HEK293 (cell line): ENCODE measurements around the gene ZNF273.
"Not testable (repeated sequence)": the region's sequence is repeated elsewhere in the genome, so short reads cannot be mapped to it uniquely, and the experiment has no call there.

Source experiments
- CTCF ChIA-PET: fragments of 350-600 bp; formaldehyde crosslinking; extraction: SDS; loops from one replicate; lab custom pipeline; 2021; ENCODE audit warnings: antibody characterized with exemption; lab: Yijun Ruan, JAX
- POLR2A ChIA-PET: fragments of 300-600 bp; formaldehyde crosslinking; extraction: SDS; loops from one replicate; lab custom pipeline; 2020; ENCODE audit warnings: antibody characterized with exemption, inconsistent platforms; lab: Yijun Ruan, JAX
- H3K27ac ChIP-seq: fragments of 200-500 bp; sonication (Bioruptor generic); 2 replicates; pipeline ENCODE4 v1.5.1; 2014; ENCODE audit warnings: low read depth, low read length, control low read depth, inconsistent platforms; ENCODE audit errors: extremely low read depth
- H3K36me3 ChIP-seq, 2 experiments: fragments of 200-500 bp in 1 of 2; sonication (Bioruptor generic) in 1 of 2; 1 replicate in 1 of 2; 2 replicates in 1 of 2; pipeline ENCODE4 v1.5.1; 2014 to 2017; ENCODE audit warnings: inconsistent platforms in 2 of 2, low read length in 2 of 2; ENCODE audit not compliant: control insufficient read depth in 2 of 2, insufficient read depth in 1 of 2
- H3K4me1 ChIP-seq: fragments of 200-500 bp; sonication (Bioruptor generic); 2 replicates; pipeline ENCODE4 v1.5.1; 2014; ENCODE audit warnings: mild to moderate bottlenecking, low read length, inconsistent platforms; ENCODE audit not compliant: control insufficient read depth, insufficient read depth
- H3K4me3 ChIP-seq: 2 replicates; pipeline ENCODE4 v1.5.1; 2011; ENCODE audit warnings: low read depth, mild to moderate bottlenecking, control low read depth, low read length, moderate library complexity
- H3K9me3 ChIP-seq: fragments of 200-500 bp; sonication (Bioruptor generic); 2 replicates; pipeline ENCODE4 v1.5.1; 2014; ENCODE audit warnings: low read depth, low read length, inconsistent platforms; ENCODE audit not compliant: control insufficient read depth, insufficient read depth
- KLF8 ChIP-seq: fragments of 450-650 bp; formaldehyde crosslinking; IDR thresholded peaks from 2 replicates; pipeline ENCODE4 v1.5.1; 2016; ENCODE audit warnings: missing biosample characterization, missing genetic modification characterization
- ZNF112 ChIP-seq: fragments of 450-650 bp; formaldehyde crosslinking; IDR thresholded peaks from 2 replicates; pipeline ENCODE4 v1.5.0; 2017; ENCODE audit warnings: missing biosample characterization, missing genetic modification characterization
- ZNF404 ChIP-seq: fragments of 450-650 bp; formaldehyde crosslinking; IDR thresholded peaks from 2 replicates; pipeline ENCODE4 v1.5.1; 2017; ENCODE audit warnings: missing biosample characterization, missing genetic modification characterization
- ZNF610 ChIP-seq: fragments of 450-650 bp; formaldehyde crosslinking; IDR thresholded peaks from 2 replicates; pipeline ENCODE4 v1.5.1; 2016; ENCODE audit warnings: missing biosample characterization, missing genetic modification characterization, borderline replicate concordance
- ZNF623 ChIP-seq: fragments of 450-650 bp; formaldehyde crosslinking; IDR thresholded peaks from 2 replicates; pipeline ENCODE4 v1.5.1; 2016; ENCODE audit warnings: missing biosample characterization, missing genetic modification characterization
- ZNF664 ChIP-seq: fragments of 450-650 bp; formaldehyde crosslinking; IDR thresholded peaks from 2 replicates; pipeline ENCODE4 v1.5.1; 2016; ENCODE audit warnings: missing biosample characterization, missing genetic modification characterization
- TF ChIP-seq, protein P1 (sequence below): fragments of 450-650 bp; formaldehyde crosslinking; IDR thresholded peaks from 2 replicates; pipeline ENCODE4 v1.5.1; 2016; ENCODE audit warnings: missing biosample characterization, missing genetic modification characterization
- TF ChIP-seq, protein P2 (sequence below): fragments of 450-650 bp; formaldehyde crosslinking; conservative IDR thresholded peaks from 2 replicates; pipeline ENCODE4 v1.5.1; 2016; ENCODE audit warnings: low read depth, missing biosample characterization, missing genetic modification characterization
- TF ChIP-seq, protein P3 (sequence below): fragments of 450-650 bp; formaldehyde crosslinking; IDR thresholded peaks from 2 replicates; pipeline ENCODE4 v1.5.1; 2016; ENCODE audit warnings: missing biosample characterization, missing genetic modification characterization

Gene ZNF273

DNA sequence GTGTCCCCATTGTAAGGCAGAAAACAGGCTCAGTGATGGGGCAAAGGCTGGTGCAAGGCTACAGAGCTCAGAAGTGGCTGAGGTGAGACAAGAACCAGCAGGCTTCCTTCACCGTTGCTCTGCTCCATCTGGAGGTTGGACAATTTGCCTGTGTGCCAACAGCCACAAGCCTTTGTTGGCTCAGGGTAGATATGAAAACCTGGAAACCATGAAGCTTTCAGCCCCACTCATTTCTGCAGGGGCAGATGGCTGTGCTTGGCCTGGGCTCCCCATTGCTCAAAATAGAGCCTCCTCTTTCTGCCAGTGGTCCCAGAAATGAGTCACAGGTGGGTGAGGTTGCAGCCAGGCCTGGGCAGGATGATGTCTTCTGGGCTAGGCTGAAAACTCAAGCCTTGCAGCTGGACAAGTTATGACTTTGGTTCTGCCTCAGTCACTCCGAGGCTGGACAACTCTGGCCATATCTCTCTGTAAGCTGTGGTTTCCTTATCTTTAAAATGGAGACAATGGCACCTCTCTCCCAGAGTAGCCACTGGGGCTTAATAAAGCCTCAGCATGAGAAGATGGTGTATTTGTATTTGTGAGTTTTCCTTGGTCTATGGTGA is 12.2 kb upstream of the ZNF273 start (continued):
- TF ChIP-seq, protein P1, sequence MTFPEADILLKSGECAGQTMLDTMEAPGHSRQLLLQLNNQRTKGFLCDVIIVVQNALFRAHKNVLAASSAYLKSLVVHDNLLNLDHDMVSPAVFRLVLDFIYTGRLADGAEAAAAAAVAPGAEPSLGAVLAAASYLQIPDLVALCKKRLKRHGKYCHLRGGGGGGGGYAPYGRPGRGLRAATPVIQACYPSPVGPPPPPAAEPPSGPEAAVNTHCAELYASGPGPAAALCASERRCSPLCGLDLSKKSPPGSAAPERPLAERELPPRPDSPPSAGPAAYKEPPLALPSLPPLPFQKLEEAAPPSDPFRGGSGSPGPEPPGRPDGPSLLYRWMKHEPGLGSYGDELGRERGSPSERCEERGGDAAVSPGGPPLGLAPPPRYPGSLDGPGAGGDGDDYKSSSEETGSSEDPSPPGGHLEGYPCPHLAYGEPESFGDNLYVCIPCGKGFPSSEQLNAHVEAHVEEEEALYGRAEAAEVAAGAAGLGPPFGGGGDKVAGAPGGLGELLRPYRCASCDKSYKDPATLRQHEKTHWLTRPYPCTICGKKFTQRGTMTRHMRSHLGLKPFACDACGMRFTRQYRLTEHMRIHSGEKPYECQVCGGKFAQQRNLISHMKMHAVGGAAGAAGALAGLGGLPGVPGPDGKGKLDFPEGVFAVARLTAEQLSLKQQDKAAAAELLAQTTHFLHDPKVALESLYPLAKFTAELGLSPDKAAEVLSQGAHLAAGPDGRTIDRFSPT (tag by site-specific recombination): no peak
- TF ChIP-seq, protein P2, sequence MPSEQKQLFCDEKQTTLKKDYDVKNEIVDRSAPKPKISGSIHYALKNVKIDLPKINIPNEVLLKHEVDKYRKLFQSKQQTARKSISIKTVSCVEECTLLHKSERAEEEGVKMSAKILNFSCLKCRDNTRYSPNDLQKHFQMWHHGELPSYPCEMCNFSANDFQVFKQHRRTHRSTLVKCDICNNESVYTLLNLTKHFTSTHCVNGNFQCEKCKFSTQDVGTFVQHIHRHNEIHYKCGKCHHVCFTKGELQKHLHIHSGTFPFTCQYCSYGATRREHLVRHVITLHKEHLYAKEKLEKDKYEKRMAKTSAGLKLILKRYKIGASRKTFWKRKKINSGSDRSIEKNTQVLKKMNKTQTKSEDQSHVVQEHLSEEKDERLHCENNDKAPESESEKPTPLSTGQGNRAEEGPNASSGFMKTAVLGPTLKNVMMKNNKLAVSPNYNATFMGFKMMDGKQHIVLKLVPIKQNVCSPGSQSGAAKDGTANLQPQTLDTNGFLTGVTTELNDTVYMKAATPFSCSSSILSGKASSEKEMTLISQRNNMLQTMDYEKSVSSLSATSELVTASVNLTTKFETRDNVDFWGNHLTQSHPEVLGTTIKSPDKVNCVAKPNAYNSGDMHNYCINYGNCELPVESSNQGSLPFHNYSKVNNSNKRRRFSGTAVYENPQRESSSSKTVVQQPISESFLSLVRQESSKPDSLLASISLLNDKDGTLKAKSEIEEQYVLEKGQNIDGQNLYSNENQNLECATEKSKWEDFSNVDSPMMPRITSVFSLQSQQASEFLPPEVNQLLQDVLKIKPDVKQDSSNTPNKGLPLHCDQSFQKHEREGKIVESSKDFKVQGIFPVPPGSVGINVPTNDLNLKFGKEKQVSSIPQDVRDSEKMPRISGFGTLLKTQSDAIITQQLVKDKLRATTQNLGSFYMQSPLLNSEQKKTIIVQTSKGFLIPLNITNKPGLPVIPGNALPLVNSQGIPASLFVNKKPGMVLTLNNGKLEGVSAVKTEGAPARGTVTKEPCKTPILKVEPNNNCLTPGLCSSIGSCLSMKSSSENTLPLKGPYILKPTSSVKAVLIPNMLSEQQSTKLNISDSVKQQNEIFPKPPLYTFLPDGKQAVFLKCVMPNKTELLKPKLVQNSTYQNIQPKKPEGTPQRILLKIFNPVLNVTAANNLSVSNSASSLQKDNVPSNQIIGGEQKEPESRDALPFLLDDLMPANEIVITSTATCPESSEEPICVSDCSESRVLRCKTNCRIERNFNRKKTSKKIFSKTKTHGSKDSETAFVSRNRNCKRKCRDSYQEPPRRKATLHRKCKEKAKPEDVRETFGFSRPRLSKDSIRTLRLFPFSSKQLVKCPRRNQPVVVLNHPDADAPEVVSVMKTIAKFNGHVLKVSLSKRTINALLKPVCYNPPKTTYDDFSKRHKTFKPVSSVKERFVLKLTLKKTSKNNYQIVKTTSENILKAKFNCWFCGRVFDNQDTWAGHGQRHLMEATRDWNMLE (tag by site-specific recombination): no peak

DNA sequence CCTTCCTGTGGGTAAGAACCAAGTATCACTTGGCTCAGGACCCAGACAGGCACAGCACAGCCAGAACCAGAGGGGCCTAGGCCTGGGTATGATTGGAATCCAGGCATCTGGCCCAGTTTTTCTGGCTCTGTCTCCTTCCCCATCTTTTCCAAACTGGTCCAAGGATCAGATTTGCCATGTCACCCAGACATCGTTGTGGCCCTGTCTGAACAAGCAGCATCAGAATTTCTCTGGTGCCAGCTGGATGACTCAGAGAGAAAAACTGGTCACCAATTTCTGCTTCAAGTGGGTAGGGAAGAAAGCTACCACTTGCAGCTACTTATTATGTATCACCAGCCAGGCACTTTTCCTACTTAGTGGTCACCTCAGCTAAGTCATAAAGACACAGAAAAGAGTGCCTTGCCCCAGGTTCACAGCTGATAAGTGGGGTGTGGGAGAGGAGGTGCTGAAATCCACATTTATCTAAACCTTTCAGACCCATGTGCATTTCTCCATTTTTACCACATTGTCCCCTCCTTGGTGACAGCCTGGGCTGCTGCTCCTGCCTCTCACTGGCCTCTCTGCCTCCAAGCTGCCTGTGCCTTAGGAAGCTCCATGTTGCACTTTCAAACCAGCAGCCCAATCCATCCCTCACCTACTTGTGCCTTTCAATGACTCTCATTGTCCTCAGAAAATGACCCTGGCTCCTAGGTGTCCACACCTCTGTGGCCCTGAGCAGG is 11.6 kb upstream of the ZNF273 start:
- H3K27ac ChIP-seq, POLR2A ChIA-PET: not testable (repeated sequence)

DNA sequence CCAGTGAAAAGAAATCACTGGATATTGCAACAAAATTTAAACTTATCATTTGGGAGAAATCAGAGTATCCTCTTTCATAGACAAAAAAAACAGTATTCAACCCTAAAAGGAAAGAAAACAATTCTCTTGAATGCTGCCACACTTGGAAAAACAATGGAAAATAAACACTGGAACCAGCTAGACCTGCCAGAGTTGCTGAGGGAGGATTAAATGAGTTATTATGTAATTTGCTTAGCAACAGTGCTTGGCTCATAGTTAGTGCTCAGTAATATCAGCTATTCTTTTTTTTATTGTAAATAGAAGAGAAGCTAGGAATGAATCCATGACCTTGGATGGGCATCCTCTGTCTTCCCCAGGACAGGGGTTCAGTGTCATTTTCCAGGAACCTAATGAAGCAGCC is 11.0 kb upstream of the ZNF273 start:
- CTCF ChIA-PET: no interaction called here
- H3K9me3 ChIP-seq: no peaks in the 10 kb centered on the region
- no peak overlapping the region for H3K4me3 ChIP-seq
- TF ChIP-seq ZNF112 (tag by site-specific recombination) (no peak), ZNF610 (tag by site-specific recombination) (no peak), ZNF664 (tag by site-specific recombination) (no peak), KLF8 (no peak), ZNF623 (no peak), ZNF404 (tag by site-specific recombination) (no peak)
- TF ChIP-seq, protein P3, sequence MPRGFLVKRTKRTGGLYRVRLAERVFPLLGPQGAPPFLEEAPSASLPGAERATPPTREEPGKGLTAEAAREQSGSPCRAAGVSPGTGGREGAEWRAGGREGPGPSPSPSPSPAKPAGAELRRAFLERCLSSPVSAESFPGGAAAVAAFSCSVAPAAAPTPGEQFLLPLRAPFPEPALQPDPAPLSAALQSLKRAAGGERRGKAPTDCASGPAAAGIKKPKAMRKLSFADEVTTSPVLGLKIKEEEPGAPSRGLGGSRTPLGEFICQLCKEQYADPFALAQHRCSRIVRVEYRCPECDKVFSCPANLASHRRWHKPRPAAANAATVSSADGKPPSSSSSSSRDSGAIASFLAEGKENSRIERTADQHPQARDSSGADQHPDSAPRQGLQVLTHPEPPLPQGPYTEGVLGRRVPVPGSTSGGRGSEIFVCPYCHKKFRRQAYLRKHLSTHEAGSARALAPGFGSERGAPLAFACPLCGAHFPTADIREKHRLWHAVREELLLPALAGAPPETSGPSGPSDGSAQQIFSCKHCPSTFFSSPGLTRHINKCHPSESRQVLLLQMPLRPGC: no peak
- TF ChIP-seq, all 188 proteins: peak for 0
- H3K36me3 ChIP-seq: no peaks in the 10 kb centered on the region
- no peaks in the 10 kb centered on the region for H3K4me1 ChIP-seq
- H3K27ac ChIP-seq: no peak overlapping the region
- POLR2A ChIA-PET: no interaction called here

More for the DNA sequence above, 11.6 kb upstream of the ZNF273 start:
- CTCF ChIA-PET, H3K9me3 ChIP-seq, H3K4me1 ChIP-seq, H3K4me3 ChIP-seq, H3K36me3 ChIP-seq: not testable (repeated sequence)
